LNCAP (cell line): ENCODE measurements around the gene PLCB4.
A peak's percentile ranks its signal among the peaks of the same experiment; 100 is the strongest.

Experiments
- CTCF ChIP-seq: fragments of 450-650 bp; IDR thresholded peaks from 2 replicates; pipeline ENCODE4 v1.5.1; 2017; ENCODE audit warnings: mild to moderate bottlenecking

The PLCB4 gene

GRCh38 chr20:9453201-9453600 lies 384.3 kb downstream of the PLCB4 start:
- no peak for TF ChIP-seq CTCF

GRCh38 chr20:9454791-9455190 lies 385.9 kb downstream of the PLCB4 start:
- no peak for TF ChIP-seq CTCF

- no peak for TF ChIP-seq CTCF
Measured at GRCh38 chr20:9457136-9457535, 388.2 kb downstream of the PLCB4 start.

GRCh38 chr20:9458138-9458796 lies 389.4 kb downstream of the PLCB4 start:
- TF ChIP-seq CTCF, result peak; percentile 54; the same call in 1 of the 2 replicates

- TF ChIP-seq CTCF, result no peak
Measured at GRCh38 chr20:9460518-9460917, 391.6 kb downstream of the PLCB4 start.

GRCh38 chr20:9467995-9468394 lies 399.1 kb downstream of the PLCB4 start:
- TF ChIP-seq CTCF, result peak; percentile 62

- no peak for TF ChIP-seq CTCF
Measured at GRCh38 chr20:9474835-9475415, 406.0 kb downstream of the PLCB4 start.
